NT2/D1 (cell line): Measurements from ENCODE around the gene EDAR.

Source experiments
- SUZ12 ChIP-seq: IDR thresholded peaks from 2 replicates; pipeline ENCODE4 v1.6.1; 2011; ENCODE audit not compliant: insufficient read length, insufficient read depth; ENCODE audit errors: extremely low read depth
- YY1 ChIP-seq: IDR thresholded peaks from 2 replicates; pipeline ENCODE4 v1.6.1; 2011; ENCODE audit not compliant: insufficient read length, insufficient read depth

GRCh38 chr2:108925286-108925685 is 63.7 kb downstream of the EDAR start:
- TF ChIP-seq YY1, result no peak
- no peak for TF ChIP-seq SUZ12
